ENCODE measurements around the gene MOCS1.

MOCS1 gene

GRCh38 chr6:39965751-39966150 is 31.5 kb upstream of the MOCS1 start:
- no peak for DNase-seq
- Histone ChIP-seq H3K27me3 (replicated peaks; ENCODE audit: control insufficient read depth, insufficient read depth, low read length, poor library complexity, severe bottlenecking) (no peaks in the 10 kb centered on the region), H3K36me3 (ENCODE audit: control insufficient read depth, insufficient read depth, low read length) (no peaks in the 10 kb centered on the region), H3K4me1 (ENCODE audit: control insufficient read depth, insufficient read depth, low read length, poor library complexity, severe bottlenecking) (no peaks in the 10 kb centered on the region), H3K27ac (ENCODE audit: insufficient read depth, low read length, poor library complexity, severe bottlenecking) (no peak overlapping the region), H3K4me3 (ENCODE audit: insufficient read depth, low read depth, low read length, poor library complexity, severe bottlenecking) (no peak overlapping the region), H3K9me3 (ENCODE audit: control insufficient read depth, low read length) (no peaks in the 10 kb centered on the region)

- no peaks in the 10 kb centered on the region for H3K36me3 ChIP-seq (ENCODE audit: control insufficient read depth, insufficient read depth, low read length)
- H3K4me1 ChIP-seq (ENCODE audit: control insufficient read depth, insufficient read depth, low read length, poor library complexity, severe bottlenecking), result no peaks in the 10 kb centered on the region
- DNase-seq, result no peak
- no peak overlapping the region for H3K27ac ChIP-seq (ENCODE audit: insufficient read depth, low read length, poor library complexity, severe bottlenecking)
- H3K4me3 ChIP-seq (ENCODE audit: insufficient read depth, low read depth, low read length, poor library complexity, severe bottlenecking), result no peak overlapping the region
- H3K27me3 ChIP-seq (replicated peaks; ENCODE audit: control insufficient read depth, insufficient read depth, low read length, poor library complexity, severe bottlenecking), result no peaks in the 10 kb centered on the region
- H3K9me3 ChIP-seq (ENCODE audit: control insufficient read depth, low read length), result no peaks in the 10 kb centered on the region
These were observed 30.3 kb upstream of the MOCS1 start for GRCh38 chr6:39964530-39964929.

GRCh38 chr6:39964094-39964493 is 29.8 kb upstream of the MOCS1 start:
- H3K4me1 ChIP-seq (ENCODE audit: control insufficient read depth, insufficient read depth, low read length, poor library complexity, severe bottlenecking), result no peaks in the 10 kb centered on the region
- no peaks in the 10 kb centered on the region for H3K9me3 ChIP-seq (ENCODE audit: control insufficient read depth, low read length)
- H3K27ac ChIP-seq (ENCODE audit: insufficient read depth, low read length, poor library complexity, severe bottlenecking), result no peak overlapping the region
- H3K36me3 ChIP-seq (ENCODE audit: control insufficient read depth, insufficient read depth, low read length), result no peaks in the 10 kb centered on the region
- DNase-seq, result no peak
- H3K27me3 ChIP-seq (replicated peaks; ENCODE audit: control insufficient read depth, insufficient read depth, low read length, poor library complexity, severe bottlenecking), result no peaks in the 10 kb centered on the region
- no peak overlapping the region for H3K4me3 ChIP-seq (ENCODE audit: insufficient read depth, low read depth, low read length, poor library complexity, severe bottlenecking)

- no peak overlapping the region for H3K27ac ChIP-seq (ENCODE audit: insufficient read depth, low read length, poor library complexity, severe bottlenecking)
- no peaks in the 10 kb centered on the region for H3K27me3 ChIP-seq (replicated peaks; ENCODE audit: control insufficient read depth, insufficient read depth, low read length, poor library complexity, severe bottlenecking)
- no peak for DNase-seq
- H3K36me3 ChIP-seq (ENCODE audit: control insufficient read depth, insufficient read depth, low read length), result no peaks in the 10 kb centered on the region
- no peaks in the 10 kb centered on the region for H3K4me1 ChIP-seq (ENCODE audit: control insufficient read depth, insufficient read depth, low read length, poor library complexity, severe bottlenecking)
- no peak overlapping the region for H3K4me3 ChIP-seq (ENCODE audit: insufficient read depth, low read depth, low read length, poor library complexity, severe bottlenecking)
- H3K9me3 ChIP-seq (ENCODE audit: control insufficient read depth, low read length), result no peaks in the 10 kb centered on the region
These were observed 28.6 kb upstream of the MOCS1 start for GRCh38 chr6:39962831-39963230.

- H3K27me3 ChIP-seq (replicated peaks; ENCODE audit: control insufficient read depth, insufficient read depth, low read length, poor library complexity, severe bottlenecking), result no peaks in the 10 kb centered on the region
- no peak overlapping the region for H3K27ac ChIP-seq (ENCODE audit: insufficient read depth, low read length, poor library complexity, severe bottlenecking)
- no peaks in the 10 kb centered on the region for H3K36me3 ChIP-seq (ENCODE audit: control insufficient read depth, insufficient read depth, low read length)
- DNase-seq, result no peak
- no peaks in the 10 kb centered on the region for H3K4me1 ChIP-seq (ENCODE audit: control insufficient read depth, insufficient read depth, low read length, poor library complexity, severe bottlenecking)
- H3K4me3 ChIP-seq (ENCODE audit: insufficient read depth, low read depth, low read length, poor library complexity, severe bottlenecking), result no peak overlapping the region
- no peaks in the 10 kb centered on the region for H3K9me3 ChIP-seq (ENCODE audit: control insufficient read depth, low read length)
These were observed 26.9 kb upstream of the MOCS1 start for GRCh38 chr6:39961178-39961577.

GRCh38 chr6:39958947-39959346 is 24.7 kb upstream of the MOCS1 start:
- DNase-seq, result no peak
- H3K27ac ChIP-seq (ENCODE audit: insufficient read depth, low read length, poor library complexity, severe bottlenecking), result no peak overlapping the region
- no peaks in the 10 kb centered on the region for H3K27me3 ChIP-seq (replicated peaks; ENCODE audit: control insufficient read depth, insufficient read depth, low read length, poor library complexity, severe bottlenecking)
- no peaks in the 10 kb centered on the region for H3K9me3 ChIP-seq (ENCODE audit: control insufficient read depth, low read length)
- no peaks in the 10 kb centered on the region for H3K36me3 ChIP-seq (ENCODE audit: control insufficient read depth, insufficient read depth, low read length)
- no peak overlapping the region for H3K4me3 ChIP-seq (ENCODE audit: insufficient read depth, low read depth, low read length, poor library complexity, severe bottlenecking)
- no peaks in the 10 kb centered on the region for H3K4me1 ChIP-seq (ENCODE audit: control insufficient read depth, insufficient read depth, low read length, poor library complexity, severe bottlenecking)

- no peak overlapping the region for H3K27ac ChIP-seq (ENCODE audit: insufficient read depth, low read length, poor library complexity, severe bottlenecking)
These were observed 22.7 kb upstream of the MOCS1 start for GRCh38 chr6:39956936-39957335.

GRCh38 chr6:39953076-39953618 is 18.9 kb upstream of the MOCS1 start:
- Histone ChIP-seq H3K27me3 (replicated peaks; ENCODE audit: control insufficient read depth, insufficient read depth, low read length, poor library complexity, severe bottlenecking) (no peaks in the 10 kb centered on the region), H3K9me3 (ENCODE audit: control insufficient read depth, low read length) (no peaks in the 10 kb centered on the region), H3K36me3 (ENCODE audit: control insufficient read depth, insufficient read depth, low read length) (no peaks in the 10 kb centered on the region), H3K4me1 (ENCODE audit: control insufficient read depth, insufficient read depth, low read length, poor library complexity, severe bottlenecking) (no peaks in the 10 kb centered on the region), H3K27ac (ENCODE audit: insufficient read depth, low read length, poor library complexity, severe bottlenecking) (no peak overlapping the region), H3K4me3 (ENCODE audit: insufficient read depth, low read depth, low read length, poor library complexity, severe bottlenecking) (no peak overlapping the region)
- no peak for DNase-seq

More at GRCh38 chr6:39956936-39957335, 22.7 kb upstream of the MOCS1 start:
- Histone ChIP-seq H3K4me1 (ENCODE audit: control insufficient read depth, insufficient read depth, low read length, poor library complexity, severe bottlenecking) (no peaks in the 10 kb centered on the region), H3K36me3 (ENCODE audit: control insufficient read depth, insufficient read depth, low read length) (no peaks in the 10 kb centered on the region), H3K9me3 (ENCODE audit: control insufficient read depth, low read length) (no peaks in the 10 kb centered on the region), H3K27me3 (replicated peaks; ENCODE audit: control insufficient read depth, insufficient read depth, low read length, poor library complexity, severe bottlenecking) (no peaks in the 10 kb centered on the region), H3K4me3 (ENCODE audit: insufficient read depth, low read depth, low read length, poor library complexity, severe bottlenecking) (no peak overlapping the region)
- no peak for DNase-seq

- H3K4me3 ChIP-seq (ENCODE audit: insufficient read depth, low read depth, low read length, poor library complexity, severe bottlenecking), result no peak overlapping the region
- no peak for DNase-seq
- H3K4me1 ChIP-seq (ENCODE audit: control insufficient read depth, insufficient read depth, low read length, poor library complexity, severe bottlenecking), result no peaks in the 10 kb centered on the region
- H3K36me3 ChIP-seq (ENCODE audit: control insufficient read depth, insufficient read depth, low read length), result no peaks in the 10 kb centered on the region
- H3K9me3 ChIP-seq (ENCODE audit: control insufficient read depth, low read length), result no peaks in the 10 kb centered on the region
- H3K27me3 ChIP-seq (replicated peaks; ENCODE audit: control insufficient read depth, insufficient read depth, low read length, poor library complexity, severe bottlenecking), result no peaks in the 10 kb centered on the region
- H3K27ac ChIP-seq (ENCODE audit: insufficient read depth, low read length, poor library complexity, severe bottlenecking), result no peak overlapping the region
These were observed 17.9 kb upstream of the MOCS1 start for GRCh38 chr6:39952167-39952566.

- H3K9me3 ChIP-seq (ENCODE audit: control insufficient read depth, low read length), result no peaks in the 10 kb centered on the region
- no peak overlapping the region for H3K4me3 ChIP-seq (ENCODE audit: insufficient read depth, low read depth, low read length, poor library complexity, severe bottlenecking)
- H3K4me1 ChIP-seq (ENCODE audit: control insufficient read depth, insufficient read depth, low read length, poor library complexity, severe bottlenecking), result no peaks in the 10 kb centered on the region
- no peaks in the 10 kb centered on the region for H3K36me3 ChIP-seq (ENCODE audit: control insufficient read depth, insufficient read depth, low read length)
- no peak overlapping the region for H3K27ac ChIP-seq (ENCODE audit: insufficient read depth, low read length, poor library complexity, severe bottlenecking)
- no peak for DNase-seq
- H3K27me3 ChIP-seq (replicated peaks; ENCODE audit: control insufficient read depth, insufficient read depth, low read length, poor library complexity, severe bottlenecking), result no peaks in the 10 kb centered on the region
These were observed 17.5 kb upstream of the MOCS1 start for GRCh38 chr6:39951716-39952115.

GRCh38 chr6:39951191-39951590 is 16.9 kb upstream of the MOCS1 start:
- no peak overlapping the region for H3K27ac ChIP-seq (ENCODE audit: insufficient read depth, low read length, poor library complexity, severe bottlenecking)
- DNase-seq, result no peak
- H3K4me1 ChIP-seq (ENCODE audit: control insufficient read depth, insufficient read depth, low read length, poor library complexity, severe bottlenecking), result no peaks in the 10 kb centered on the region
- no peaks in the 10 kb centered on the region for H3K27me3 ChIP-seq (replicated peaks; ENCODE audit: control insufficient read depth, insufficient read depth, low read length, poor library complexity, severe bottlenecking)
- no peak overlapping the region for H3K4me3 ChIP-seq (ENCODE audit: insufficient read depth, low read depth, low read length, poor library complexity, severe bottlenecking)
- H3K9me3 ChIP-seq (ENCODE audit: control insufficient read depth, low read length), result no peaks in the 10 kb centered on the region
- no peaks in the 10 kb centered on the region for H3K36me3 ChIP-seq (ENCODE audit: control insufficient read depth, insufficient read depth, low read length)
